Measurements from ENCODE around the gene GALNS.

Gene GALNS

GRCh38 chr16:88874938-88875599 is 18.3 kb upstream of the GALNS start:
- no peak for FAIRE-seq

DNA sequence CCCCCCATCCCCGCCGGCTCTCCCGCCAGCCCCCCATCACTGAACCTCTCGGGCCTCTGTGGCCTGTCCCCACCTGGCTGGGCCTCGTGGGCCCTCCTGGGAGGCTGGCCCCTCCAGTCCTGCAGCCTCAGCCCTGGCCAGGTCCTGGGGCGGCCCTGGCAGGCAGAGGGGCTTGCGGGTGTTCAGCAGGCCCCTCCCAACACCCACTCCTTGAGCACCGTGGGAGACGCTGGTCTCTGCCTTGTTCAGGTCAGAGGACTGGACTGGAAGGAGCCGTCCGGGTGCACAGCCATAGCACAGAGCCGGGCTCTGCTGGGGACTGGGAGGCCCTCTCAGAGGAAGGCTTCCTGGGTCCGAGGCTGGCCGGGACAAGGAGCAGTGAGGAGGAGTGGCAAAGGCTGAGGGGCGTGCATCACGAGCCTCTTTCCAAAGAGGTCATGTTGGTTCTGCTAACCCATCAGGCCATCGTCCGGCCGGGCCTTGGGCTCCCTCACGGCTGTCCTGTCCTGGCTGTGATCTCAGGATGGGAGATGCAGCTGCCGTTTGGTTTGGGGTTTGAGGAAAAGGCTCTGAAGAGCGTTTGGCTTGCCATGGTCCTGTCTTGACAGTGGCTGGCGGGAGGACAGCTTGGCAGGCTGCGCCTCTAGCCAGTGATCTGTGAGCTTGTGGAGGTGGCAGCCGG is 16.0 kb upstream of the GALNS start:
- no peak for FAIRE-seq

- FAIRE-seq = no peak
Observed at GRCh38 chr16:88871730-88872416, 15.1 kb upstream of the GALNS start.

DNA sequence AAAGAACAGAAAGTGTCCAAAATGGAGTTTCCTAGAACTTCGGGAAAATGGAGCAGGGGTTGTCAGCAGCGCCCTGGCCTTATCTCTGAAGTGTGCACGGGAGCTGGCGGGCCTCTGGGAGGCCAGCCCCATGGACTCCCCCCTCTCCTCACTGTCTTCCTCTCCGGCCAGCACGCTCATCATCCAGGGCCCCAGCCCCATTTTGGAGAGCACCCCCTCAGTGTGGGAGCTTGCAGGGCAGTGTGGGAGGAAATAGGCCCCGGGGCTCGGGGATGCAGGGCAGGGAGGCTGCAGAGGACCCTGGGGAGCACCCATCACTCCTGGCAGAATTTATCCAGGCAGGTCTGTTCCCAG is 14.6 kb upstream of the GALNS start:
- FAIRE-seq = no peak

- FAIRE-seq = no peak
Observed at GRCh38 chr16:88870608-88871348, 14.0 kb upstream of the GALNS start.

GRCh38 chr16:88869673-88869980 is 12.9 kb upstream of the GALNS start:
- no peak for FAIRE-seq

- FAIRE-seq = no peak
Observed at GRCh38 chr16:88868974-88869672, 12.4 kb upstream of the GALNS start.

DNA sequence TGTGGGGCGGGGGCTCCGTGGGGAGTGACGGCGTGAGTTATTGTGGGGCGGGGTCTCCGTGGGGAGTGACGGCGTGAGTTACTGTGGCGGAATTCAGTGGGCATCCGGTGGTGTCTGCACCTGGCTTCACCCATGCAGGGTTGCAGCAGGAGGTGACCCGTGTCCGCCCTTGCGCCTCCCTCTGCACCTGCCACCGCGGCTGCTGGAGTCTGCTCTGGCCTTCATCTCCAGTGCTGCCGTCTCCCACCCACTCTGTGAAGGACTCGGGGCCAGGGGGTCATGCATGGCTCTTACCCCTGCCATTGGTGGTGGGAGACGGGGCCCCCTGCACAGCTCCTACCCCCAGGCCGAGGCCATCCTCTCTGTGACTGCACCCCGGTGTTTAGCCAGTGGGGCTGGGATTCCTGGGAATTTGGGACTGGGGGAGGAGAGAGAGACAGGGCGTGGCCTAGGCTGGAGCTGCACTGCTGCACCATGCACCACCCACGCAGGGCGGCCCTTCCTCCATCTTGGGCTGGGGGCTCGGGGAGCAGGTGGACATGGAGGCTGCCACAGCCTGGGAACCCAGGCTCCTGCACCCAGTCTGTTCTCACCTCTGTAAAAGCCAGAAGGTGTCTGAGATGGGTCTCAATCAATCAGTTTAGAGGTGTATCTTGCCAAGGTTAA is 11.0 kb upstream of the GALNS start:
- no peak for FAIRE-seq

GRCh38 chr16:88866151-88866920 is 9.6 kb upstream of the GALNS start, which contains the start of gene PABPN1L:
Gene PABPN1L (minus strand): TSS chr16:88866660. CDS start chr16:88866606, 54 bp downstream.
- FAIRE-seq = no peak

DNA sequence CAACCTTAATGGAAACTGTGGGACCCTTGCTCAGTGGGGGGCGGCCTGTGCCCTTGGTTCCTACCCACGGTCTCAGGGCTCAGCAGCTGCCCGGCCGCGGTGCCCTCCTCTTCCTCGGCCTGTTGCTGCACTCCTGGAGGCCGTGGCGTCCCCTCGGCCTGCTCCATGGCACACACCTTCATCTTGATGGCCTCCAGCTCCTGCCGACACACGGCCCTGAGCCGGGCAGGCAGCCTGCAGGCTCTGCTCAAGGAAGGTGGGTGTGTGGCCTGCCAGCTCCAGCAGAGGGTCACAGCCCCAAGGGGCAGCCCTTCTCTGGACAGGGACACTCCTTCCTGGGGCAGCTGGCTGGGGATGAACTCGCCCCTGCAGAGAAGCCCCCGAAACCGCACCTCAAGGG is 9.0 kb upstream of the GALNS start:
- FAIRE-seq = no peak

DNA sequence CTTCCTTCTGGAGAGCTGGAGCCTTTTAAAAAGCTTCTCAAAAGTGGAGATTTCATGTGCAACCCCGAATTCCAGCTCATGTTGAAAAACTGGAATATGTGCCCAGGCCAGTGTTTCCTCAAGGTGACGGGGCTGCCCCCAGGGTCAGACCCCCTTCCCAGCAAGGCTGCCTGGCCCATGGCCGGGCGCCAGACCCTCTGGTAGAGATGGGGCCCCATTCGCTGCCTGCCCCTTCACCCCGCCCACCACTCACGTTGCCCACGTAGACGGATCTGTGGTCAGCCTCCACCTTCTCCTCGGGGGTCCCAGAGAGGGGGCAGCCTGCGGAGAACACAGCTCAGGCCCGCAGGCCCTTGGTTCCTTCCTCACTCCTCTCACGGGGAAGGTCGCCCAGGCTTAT is 8.6 kb upstream of the GALNS start:
- FAIRE-seq = no peak

- no peak for FAIRE-seq
Observed at GRCh38 chr16:88864521-88864920, 7.8 kb upstream of the GALNS start.

- FAIRE-seq = no peak
Observed at GRCh38 chr16:88864099-88864498, 7.4 kb upstream of the GALNS start.

DNA sequence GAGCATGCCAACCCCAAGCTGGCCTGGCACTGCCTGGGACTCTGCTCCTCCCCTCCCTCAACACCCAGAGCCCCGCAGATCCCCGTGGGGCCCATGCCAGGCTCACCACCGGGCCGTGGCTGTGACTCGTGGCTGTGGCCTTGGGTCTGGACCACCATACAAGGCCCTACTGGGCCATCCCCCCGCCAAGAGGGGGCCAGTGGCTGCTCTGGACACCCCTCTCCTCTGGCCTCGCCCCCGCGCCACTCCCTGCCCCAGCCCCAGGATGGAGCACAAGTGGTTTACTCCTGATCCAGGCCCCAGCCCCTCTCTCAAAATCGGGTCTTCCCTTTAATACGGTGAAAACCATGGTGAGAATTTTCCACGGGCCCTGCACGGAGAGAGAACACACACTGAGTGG is 6.7 kb upstream of the GALNS start:
- FAIRE-seq = no peak

GRCh38 chr16:88862968-88863367 is 6.2 kb upstream of the GALNS start:
- no peak for FAIRE-seq

- FAIRE-seq = no peak
Observed at GRCh38 chr16:88861359-88861758, 4.6 kb upstream of the GALNS start.

GRCh38 chr16:88859381-88860091 is 2.8 kb upstream of the GALNS start:
- FAIRE-seq = no peak

DNA sequence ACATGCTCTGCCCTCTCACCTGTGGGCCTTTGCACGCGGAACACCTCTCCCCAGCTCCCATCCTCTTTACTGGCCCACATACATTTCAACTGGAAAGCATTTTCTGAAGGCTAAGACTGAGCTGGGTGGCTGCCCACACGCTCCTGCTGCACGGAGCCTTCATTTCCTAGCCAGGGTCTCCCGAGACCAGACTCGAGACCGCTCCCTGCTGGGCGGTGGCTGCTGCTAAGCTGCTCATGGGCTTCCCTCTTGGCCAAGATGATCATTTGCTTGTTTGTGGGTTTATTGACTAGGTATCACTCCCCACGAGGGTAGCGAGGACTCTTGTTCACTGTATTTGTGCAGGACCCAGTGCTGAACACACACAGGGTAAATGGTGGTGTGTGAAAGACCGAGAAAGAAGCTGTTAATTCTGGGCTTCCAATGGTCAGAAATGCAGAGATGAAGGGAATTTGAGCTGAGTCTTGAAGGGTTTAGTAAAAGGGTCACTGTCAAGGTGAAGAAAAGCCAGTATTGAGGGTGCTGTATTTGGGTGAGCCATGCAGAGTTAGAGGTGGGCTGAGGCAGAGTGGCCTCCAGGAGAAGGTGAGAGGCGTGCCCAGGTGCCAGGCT is 1.1 kb upstream of the GALNS start:
- FAIRE-seq = no peak

- no peak for FAIRE-seq
Observed at GRCh38 chr16:88856122-88856827, 472 bp downstream of the GALNS start.

GRCh38 chr16:88855736-88856121 is 1.0 kb downstream of the GALNS start:
- FAIRE-seq = no peak
